Right atrium auricular region (tissue), 2 donors: ENCODE results near the gene TMEM187. TPM values are rescaled to one million over a fixed set of nuclear protein-coding genes. Genes with fewer than 3 reads are reported as not detected.

Experiments
- DNase-seq: peaks from one replicate; pipeline ENCODE4 v3.0.0-alpha.2; 2019; ENCODE audit warnings: low spot score
- H3K27ac ChIP-seq, 2 donors: fragments of 200-600 bp; sonication (generic); 1 replicate in 1 of 2; 2 replicates in 1 of 2; pipeline ENCODE4 v1.5.1; 2016 to 2019
- H3K27me3 ChIP-seq, 2 donors: fragments of 200-600 bp; sonication (generic); one replicate each; pipeline versions ENCODE4 v1.5.1 to v1.6.0; 2017 to 2019
- H3K36me3 ChIP-seq: fragments of 200-600 bp; sonication (generic); one replicate; pipeline ENCODE4 v1.5.1; 2016
- H3K4me1 ChIP-seq, 2 donors: fragments of 200-600 bp; sonication (generic); one replicate each; pipeline versions ENCODE4 v1.5.1 to v1.6.0; 2017 to 2019
- H3K4me3 ChIP-seq, 2 donors: fragments of 200-600 bp; sonication (generic); 1 replicate in 1 of 2; 2 replicates in 1 of 2; pipeline ENCODE4 v1.5.1; 2017 to 2019; ENCODE audit warnings: mild to moderate bottlenecking in 1 of 2, moderate library complexity in 1 of 2
- H3K9me3 ChIP-seq, 2 donors: fragments of 200-600 bp; sonication (generic); one replicate each; pipeline ENCODE4 v1.5.1; 2019
- CTCF ChIP-seq, 2 donors: fragments of 200-600 bp; sonication (generic); IDR thresholded peaks; one replicate each; pipeline ENCODE4 v1.5.1; 2019; ENCODE audit warnings: antibody characterized with exemption in 2 of 2
- total RNA-seq, 2 donors: library from RNA; depleted of rRNA; stranded (reverse); fragments of >200 nt; gene quantifications; one replicate each; pipeline ENCODE4 v1.1.0, GENCODE V29; 2016

TMEM187 gene
- total RNA-seq, 2 donors from 2014 or later: 4.7 to 6.4 TPM

GRCh38 chrX:153969125-153969903, 3.2 kb upstream of the TMEM187 start:
- H3K4me1 ChIP-seq: peaks cover 0 to 68% of the 10 kb centered on the region in 2 donors
- no peak for TF ChIP-seq CTCF (IDR thresholded peaks at IDR 0.05)

GRCh38 chrX:153969904-153970356, 2.6 kb upstream of the TMEM187 start:
- no peak for TF ChIP-seq CTCF (IDR thresholded peaks at IDR 0.05)
- peaks cover 0 to 68% of the 10 kb centered on the region in 2 donors for H3K4me1 ChIP-seq
- peak overlapping the region; percentile 68 to 71 for H3K4me3 ChIP-seq
- no peaks in the 10 kb centered on the region for H3K36me3 ChIP-seq
- H3K27ac ChIP-seq: peak overlapping the region; percentile 97 to 99
- no peak for DNase-seq
- H3K27me3 ChIP-seq: no peaks in the 10 kb centered on the region
- no peaks in the 10 kb centered on the region for H3K9me3 ChIP-seq

More at GRCh38 chrX:153969125-153969903, 3.2 kb upstream of the TMEM187 start:
- Histone ChIP-seq H3K27ac (peak overlapping the region; percentile 97 to 99), H3K27me3 (no peaks in the 10 kb centered on the region), H3K9me3 (no peaks in the 10 kb centered on the region), H3K36me3 (no peaks in the 10 kb centered on the region), H3K4me3 (peak overlapping the region; percentile 68 to 71)
- DNase-seq: no peak

- Histone ChIP-seq H3K36me3 (no peaks in the 10 kb centered on the region), H3K9me3 (no peaks in the 10 kb centered on the region), H3K4me3 (peak overlapping the region; percentile 68 to 71), H3K27ac (peak overlapping the region; percentile 97 to 99), H3K4me1 (peaks cover 0 to 63% of the 10 kb centered on the region in 2 donors), H3K27me3 (no peaks in the 10 kb centered on the region)
- DNase-seq: no peak
- no peak for TF ChIP-seq CTCF (IDR thresholded peaks at IDR 0.05)
Measured at GRCh38 chrX:153970357-153971123, 2.0 kb upstream of the TMEM187 start.

GRCh38 chrX:153971124-153971449, 1.5 kb upstream of the TMEM187 start:
- DNase-seq: peak; percentile 87
- Histone ChIP-seq H3K9me3 (no peaks in the 10 kb centered on the region), H3K4me1 (peaks cover 0 to 59% of the 10 kb centered on the region in 2 donors), H3K27ac (peak overlapping the region; percentile 97 to 99), H3K27me3 (no peaks in the 10 kb centered on the region), H3K36me3 (no peaks in the 10 kb centered on the region), H3K4me3 (peak overlapping the region; percentile 68 to 71)
- no peak for TF ChIP-seq CTCF (IDR thresholded peaks at IDR 0.05)

GRCh38 chrX:153971450-153972367, 845 bp upstream of the TMEM187 start, which contains the start of gene HCFC1:
HCFC1 (minus strand) TSS chrX:153971818; CDS start chrX:153970840, 978 bp downstream.
- peak within 1 kb of the TSS; percentile 97 to 99 for H3K27ac ChIP-seq
- TF ChIP-seq CTCF (IDR thresholded peaks at IDR 0.05): no peak
- peak; percentile 95 for DNase-seq
- H3K27me3 ChIP-seq: no peaks in the 10 kb centered on the region
- H3K36me3 ChIP-seq: no peaks in the 10 kb centered on the region
- no peaks in the 10 kb centered on the region for H3K9me3 ChIP-seq
- peak within 1 kb of the TSS; percentile 68 to 71 for H3K4me3 ChIP-seq
- peaks cover 0 to 53% of the 10 kb centered on the region in 2 donors for H3K4me1 ChIP-seq
